MM.1S (cell line): ENCODE results near the gene SDSL.

Experiments
- DNase-seq: peaks from one replicate; pipeline ENCODE4 v3.0.0-alpha.2; 2015
- H2AFZ ChIP-seq: fragments of 300-600 bp; sonication (generic); 2 replicates; pipeline ENCODE4 v1.6.0; 2016; ENCODE audit warnings: antibody characterized with exemption, low read length
- H3F3A ChIP-seq: fragments of 300-600 bp; sonication (generic); 2 replicates; pipeline ENCODE4 v1.6.1; 2016; ENCODE audit warnings: mild to moderate bottlenecking, antibody characterized with exemption, low read length, moderate library complexity, mixed read lengths; ENCODE audit not compliant: insufficient read depth
- H3K27ac ChIP-seq: fragments of 300-600 bp; sonication (generic); 2 replicates; pipeline ENCODE4 v1.5.1; 2016; ENCODE audit warnings: mild to moderate bottlenecking, low read length
- H3K27me3 ChIP-seq: fragments of 300-600 bp; sonication (generic); replicated peaks from 2 replicates; pipeline ENCODE4 v1.6.0; 2016; ENCODE audit warnings: low read length; ENCODE audit not compliant: insufficient read depth
- H3K36me3 ChIP-seq: fragments of 300-600 bp; sonication (generic); replicated peaks from 2 replicates; pipeline ENCODE4 v1.6.1; 2016; ENCODE audit warnings: mild to moderate bottlenecking, low read length, mixed read lengths; ENCODE audit not compliant: insufficient read depth
- H3K4me1 ChIP-seq: fragments of 300-600 bp; sonication (generic); 2 replicates; pipeline ENCODE4 v1.6.1; 2016; ENCODE audit warnings: low read length, mixed read lengths
- H3K4me2 ChIP-seq: fragments of 300-600 bp; sonication (generic); 2 replicates; pipeline ENCODE4 v1.6.0; 2016; ENCODE audit warnings: low read depth, low read length
- H3K4me3 ChIP-seq: fragments of 300-600 bp; sonication (generic); 2 replicates; pipeline ENCODE4 v1.5.1; 2016; ENCODE audit warnings: low read length, mixed read lengths
- H3K79me2 ChIP-seq: fragments of 300-600 bp; sonication (generic); 2 replicates; pipeline ENCODE4 v1.6.1; 2016; ENCODE audit warnings: mixed run types, low read length, mixed read lengths
- H3K9ac ChIP-seq: fragments of 300-600 bp; sonication (generic); 2 replicates; pipeline ENCODE4 v1.6.1; 2016; ENCODE audit warnings: low read length, mixed read lengths
- H3K9me2 ChIP-seq: fragments of 300-600 bp; sonication (generic); replicated peaks from 2 replicates; pipeline ENCODE4 v1.6.1; 2016; ENCODE audit warnings: mild to moderate bottlenecking, low read length, mixed read lengths; ENCODE audit not compliant: insufficient read depth
- H3K9me3 ChIP-seq: fragments of 300-600 bp; sonication (generic); replicated peaks from 2 replicates; pipeline ENCODE4 v1.6.1; 2016; ENCODE audit warnings: mild to moderate bottlenecking, low read length, mixed read lengths; ENCODE audit not compliant: insufficient read depth
- H4K20me1 ChIP-seq: fragments of 300-600 bp; sonication (generic); 2 replicates; pipeline ENCODE4 v1.6.1; 2016; ENCODE audit warnings: mild to moderate bottlenecking, low read length, moderate library complexity, mixed read lengths; ENCODE audit not compliant: insufficient read depth
- CTCF ChIP-seq: fragments of 300-600 bp; sonication (generic); IDR thresholded peaks from 2 replicates; pipeline ENCODE4 v1.5.1; 2016; ENCODE audit warnings: antibody characterized with exemption, low read length, mixed read lengths
- EZH2 ChIP-seq: fragments of 300-600 bp; sonication (generic); optimal IDR thresholded peaks from 2 replicates; pipeline ENCODE3; 2017; ENCODE audit warnings: low read depth, mild to moderate bottlenecking, antibody characterized with exemption, low read length, mixed read lengths
- EZH2phosphoT487 ChIP-seq: fragments of 300-600 bp; sonication (generic); IDR thresholded peaks from 2 replicates; pipeline ENCODE4 v1.6.1; 2018; ENCODE audit warnings: antibody characterized with exemption, low read length

Gene SDSL

GRCh38 chr12:113439606-113440030 lies 17.4 kb downstream of the SDSL start:
- no peaks in the 10 kb centered on the region for H3K4me1 ChIP-seq
- no peaks in the 10 kb centered on the region for H3F3A ChIP-seq
- no peak overlapping the region for H3K9ac ChIP-seq
- H3K4me2 ChIP-seq = no peak overlapping the region
- H3K36me3 ChIP-seq = no peaks in the 10 kb centered on the region
- no peak for DNase-seq
- no peaks in the 10 kb centered on the region for H3K9me3 ChIP-seq
- H2AFZ ChIP-seq = no peak overlapping the region
- TF ChIP-seq EZH2phosphoT487 = no peak
- TF ChIP-seq CTCF = peak; percentile 51
- no peaks in the 10 kb centered on the region for H3K79me2 ChIP-seq
- no peaks in the 10 kb centered on the region; the same call in 1 of the 2 replicates for H3K27me3 ChIP-seq
- no peaks in the 10 kb centered on the region for H4K20me1 ChIP-seq
- no peaks in the 10 kb centered on the region for H3K9me2 ChIP-seq
- no peak overlapping the region for H3K27ac ChIP-seq
- H3K4me3 ChIP-seq = no peak overlapping the region

DNA sequence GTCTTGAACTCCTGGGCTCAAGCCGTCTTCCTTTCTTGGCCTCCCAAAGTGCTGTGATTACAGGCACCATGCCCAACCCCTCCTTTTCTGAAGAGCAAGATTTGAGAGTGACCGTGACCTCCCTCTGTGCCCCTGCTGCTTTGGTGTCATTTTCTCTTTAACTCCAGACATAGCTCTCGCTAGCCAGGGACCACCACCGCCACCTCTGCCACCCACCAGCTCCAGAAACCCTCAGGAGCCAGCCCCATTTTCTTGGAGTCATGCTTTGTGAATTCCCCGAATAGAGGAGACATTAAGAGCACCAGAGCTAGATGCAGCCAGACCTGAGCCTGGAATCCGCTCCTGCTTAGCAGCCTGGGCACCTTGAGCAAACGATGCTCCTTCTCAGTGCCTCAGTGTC lies 18.2 kb downstream of the SDSL start:
- TF ChIP-seq EZH2 (no peak), EZH2phosphoT487 (no peak), CTCF (no peak)
- DNase-seq = no peak

GRCh38 chr12:113440947-113441782 lies 19.0 kb downstream of the SDSL start:
- H3K9me2 ChIP-seq = no peaks in the 10 kb centered on the region
- H3K79me2 ChIP-seq = no peaks in the 10 kb centered on the region
- no peak for DNase-seq
- H4K20me1 ChIP-seq = no peaks in the 10 kb centered on the region
- H3K36me3 ChIP-seq = no peaks in the 10 kb centered on the region
- H3K4me3 ChIP-seq = no peak overlapping the region
- H2AFZ ChIP-seq = no peak overlapping the region
- no peak overlapping the region for H3K9ac ChIP-seq
- no peaks in the 10 kb centered on the region for H3K9me3 ChIP-seq
- H3K27ac ChIP-seq = no peak overlapping the region
- no peaks in the 10 kb centered on the region for H3K4me1 ChIP-seq
- no peak overlapping the region for H3K4me2 ChIP-seq
- no peaks in the 10 kb centered on the region for H3F3A ChIP-seq
- no peak for TF ChIP-seq EZH2phosphoT487
- no peaks in the 10 kb centered on the region; the same call in 1 of the 2 replicates for H3K27me3 ChIP-seq

More for the DNA sequence above, 18.2 kb downstream of the SDSL start:
- Histone ChIP-seq H3K4me2 (no peak overlapping the region), H3F3A (no peaks in the 10 kb centered on the region), H3K36me3 (no peaks in the 10 kb centered on the region), H3K27me3 (no peaks in the 10 kb centered on the region; the same call in 1 of the 2 replicates), H3K4me3 (no peak overlapping the region), H3K79me2 (no peaks in the 10 kb centered on the region), H3K9me2 (no peaks in the 10 kb centered on the region), H4K20me1 (no peaks in the 10 kb centered on the region), H2AFZ (no peak overlapping the region), H3K9me3 (no peaks in the 10 kb centered on the region), H3K4me1 (no peaks in the 10 kb centered on the region), H3K9ac (no peak overlapping the region), H3K27ac (no peak overlapping the region)

DNA sequence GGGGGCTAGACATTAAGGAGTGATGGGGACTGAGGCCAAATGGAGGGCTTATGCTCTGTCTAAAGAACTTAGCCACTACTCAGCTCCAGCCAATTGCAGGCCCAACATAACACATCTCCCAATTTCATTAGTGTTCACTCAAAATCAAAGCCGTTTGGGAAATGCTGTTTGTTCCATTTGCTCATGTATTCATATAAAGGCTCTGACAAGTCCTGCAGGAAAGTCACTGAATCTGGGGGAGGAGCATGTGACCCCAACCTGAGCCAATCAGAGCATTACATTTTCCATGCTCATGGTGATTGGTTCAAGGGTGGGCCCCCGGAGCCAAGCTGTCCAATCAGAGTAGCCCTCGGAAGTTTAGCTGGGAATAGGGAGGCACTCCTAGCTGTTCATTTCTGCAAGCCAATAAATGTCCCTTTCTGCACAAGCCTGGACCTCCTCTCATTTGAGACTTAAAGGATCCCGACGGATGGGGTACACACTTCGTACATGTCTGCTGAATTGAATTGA lies 20.9 kb downstream of the SDSL start:
- no peak overlapping the region for H3K4me2 ChIP-seq
- no peak overlapping the region for H3K4me3 ChIP-seq
- no peak overlapping the region for H3K27ac ChIP-seq
- H3K9ac ChIP-seq = no peak overlapping the region
- no peaks in the 10 kb centered on the region; the same call in 1 of the 2 replicates for H3K27me3 ChIP-seq
- no peaks in the 10 kb centered on the region for H3K79me2 ChIP-seq
- no peaks in the 10 kb centered on the region for H4K20me1 ChIP-seq
- H3K9me3 ChIP-seq = no peaks in the 10 kb centered on the region
- H3K36me3 ChIP-seq = no peaks in the 10 kb centered on the region
- H3K9me2 ChIP-seq = no peaks in the 10 kb centered on the region
- TF ChIP-seq CTCF (no peak), EZH2 (no peak), EZH2phosphoT487 (no peak)
- DNase-seq = no peak
- no peaks in the 10 kb centered on the region for H3F3A ChIP-seq
- no peaks in the 10 kb centered on the region for H3K4me1 ChIP-seq
- no peak overlapping the region for H2AFZ ChIP-seq
